K562 (cell line): ENCODE data around the gene LRRC3B. TPM values are rescaled to one million over a fixed set of nuclear protein-coding genes. Genes with fewer than 3 reads are reported as not detected.

Experiments used
- ATAC-seq: fragments of 200-7000 bp; cut with Tn5 transposase; 3 replicates; pipeline ENCODE4 v1.9.1; 2020; ENCODE audit warnings: moderate library complexity
- BruUV-seq: library from RNA; stranded (reverse); fragments of 400-500 nt; replicated peaks from 2 replicates; lab custom pipeline; 2021; lab: Mats Ljungman, UMichigan
- CTCF ChIA-PET: fragments of 300-600 bp; formaldehyde crosslinking; extraction: SDS; loops from one replicate; lab custom pipeline; 2021; ENCODE audit warnings: low intra/inter-chr PET ratio; lab: Yijun Ruan, JAX
- POLR2A ChIA-PET: fragments of 300-600, 350-650 bp; sonication (Branson Sonifier 250); formaldehyde crosslinking; extraction: SDS; loops from one replicate; lab custom pipeline; 2021; ENCODE audit warnings: antibody characterized with exemption, inconsistent platforms; lab: Yijun Ruan, JAX
- DNase-seq, 4 experiments: peaks; one replicate each; pipeline versions ENCODE4 v3.0.0 to v3.0.0-alpha.2; 2011 to 2018; ENCODE audit warnings: low spot score in 3 of 4, mixed read lengths in 3 of 4; ENCODE audit errors: extremely low read depth in 1 of 4
- FAIRE-seq: peaks from 2 replicates; lab custom pipeline; 2011; peaks lifted over from hg19 to GRCh38; lab: Jason Lieb, UNC
- H2AFZ ChIP-seq: 2 replicates; pipeline ENCODE4 v1.6.0; 2011; ENCODE audit warnings: low read depth, low read length, control low read depth, inconsistent platforms
- H3K27ac ChIP-seq: fragments of 200-600 bp; 3 replicates; pipeline ENCODE4 v1.8.0; 2011; ENCODE audit warnings: low read depth, mild to moderate bottlenecking, control low read depth, inconsistent platforms, low read length, moderate library complexity, mixed read lengths; ENCODE audit errors: extremely low read depth
- H3K27me3 ChIP-seq, 2 experiments: fragments of 300-600 bp in 1 of 2; 2 replicates in 1 of 2; 3 replicates in 1 of 2; pipeline versions ENCODE4 v1.6.0 to v1.8.0; 2011; ENCODE audit warnings: inconsistent platforms in 2 of 2, low read length in 2 of 2, mild to moderate bottlenecking in 1 of 2, mixed read lengths in 1 of 2, moderate library complexity in 1 of 2; ENCODE audit not compliant: control insufficient read depth in 2 of 2, insufficient read depth in 2 of 2
- H3K36me3 ChIP-seq: fragments of 300-600 bp; 3 replicates; pipeline ENCODE4 v1.8.0; 2011; ENCODE audit warnings: mild to moderate bottlenecking, low read length, inconsistent platforms; ENCODE audit not compliant: control insufficient read depth, insufficient read depth
- H3K4me1 ChIP-seq, 2 experiments: fragments of 200-600 bp in 1 of 2; replicated peaks in 1 of 2; 2 replicates in 1 of 2; 3 replicates in 1 of 2; pipeline versions ENCODE4 v1.5.1 to v1.8.0; 2011; ENCODE audit warnings: inconsistent platforms in 2 of 2, low read length in 2 of 2, mild to moderate bottlenecking in 1 of 2, mixed read lengths in 1 of 2, moderate library complexity in 1 of 2; ENCODE audit not compliant: control insufficient read depth in 2 of 2, insufficient read depth in 2 of 2
- H3K4me2 ChIP-seq: 2 replicates; pipeline ENCODE4 v1.6.1; 2011; ENCODE audit warnings: low read length, control low read depth, inconsistent platforms, mixed read lengths; ENCODE audit not compliant: insufficient read depth
- H3K4me3 ChIP-seq: fragments of 200-600 bp; sonication (generic), shearing (Covaris generic); 2 replicates; pipeline ENCODE4 v1.5.1; 2016; ENCODE audit warnings: control low read depth, inconsistent platforms
- H3K79me2 ChIP-seq: fragments of 200-600 bp; 3 replicates; pipeline ENCODE4 v1.8.0; 2011; ENCODE audit warnings: low read length, inconsistent platforms; ENCODE audit not compliant: control insufficient read depth, insufficient read depth
- H3K9ac ChIP-seq, 2 experiments: 2 replicates each; pipeline versions ENCODE4 v1.6.0 to v1.6.1; 2011; ENCODE audit warnings: low read depth in 2 of 2, low read length in 2 of 2, control low read depth in 1 of 2, inconsistent platforms in 1 of 2, mild to moderate bottlenecking in 1 of 2, mixed read lengths in 1 of 2; ENCODE audit not compliant: insufficient read depth in 1 of 2
- H3K9me1 ChIP-seq: one replicate; pipeline ENCODE4 v1.6.0; 2011; ENCODE audit warnings: inconsistent platforms, mild to moderate bottlenecking, low read length, moderate library complexity; ENCODE audit not compliant: control insufficient read depth, insufficient read depth
- H3K9me3 ChIP-seq: replicated peaks from 2 replicates; pipeline ENCODE4 v1.5.1; 2011; ENCODE audit warnings: low read depth, low read length, inconsistent platforms; ENCODE audit not compliant: control insufficient read depth, insufficient read depth
- H4K20me1 ChIP-seq: replicated peaks from 2 replicates; pipeline ENCODE4 v1.6.1; 2011; ENCODE audit warnings: low read length, inconsistent platforms, mixed read lengths; ENCODE audit not compliant: control insufficient read depth, insufficient read depth
- CAMTA2 ChIP-seq: fragments of 250-450 bp; sonication (Bioruptor Pico); conservative IDR thresholded peaks from 2 replicates; pipeline ENCODE4 v1.5.1; 2022
- CBFA2T2 ChIP-seq: fragments of 450-650 bp; conservative IDR thresholded peaks from 2 replicates; pipeline ENCODE4 v1.6.1; 2017; ENCODE audit warnings: mild to moderate bottlenecking
- ILF3 ChIP-seq: fragments of 450-650 bp; IDR thresholded peaks from 2 replicates; pipeline ENCODE4 v1.6.1; 2018; ENCODE audit warnings: antibody characterized with exemption, mild to moderate bottlenecking, moderate library complexity, borderline replicate concordance
- MAX ChIP-seq: sonication (generic); formaldehyde crosslinking; IDR thresholded peaks from 2 replicates; pipeline ENCODE4 v1.9.0; 2022; ENCODE audit warnings: mild to moderate bottlenecking, missing genetic modification reagents
- MTA2 ChIP-seq: fragments of 450-650 bp; IDR thresholded peaks from 2 replicates; pipeline ENCODE4 v1.6.1; 2016; ENCODE audit warnings: low read depth
- POLR2AphosphoS5 ChIP-seq: IDR thresholded peaks from 2 replicates; pipeline ENCODE4 v1.6.1; 2011; ENCODE audit warnings: mild to moderate bottlenecking, low read depth, low read length, moderate library complexity; ENCODE audit not compliant: control insufficient read depth, insufficient read depth
- POLR2H ChIP-seq: IDR thresholded peaks from 2 replicates; pipeline ENCODE4 v1.6.1; 2016; ENCODE audit warnings: missing genetic modification characterization, low read depth, mild to moderate bottlenecking, control low read depth, missing compliant biosample characterization, moderate library complexity
- SP2 ChIP-seq: IDR thresholded peaks from 2 replicates; pipeline ENCODE4 v1.6.1; 2011; ENCODE audit warnings: mild to moderate bottlenecking, low read depth, low read length, moderate library complexity; ENCODE audit not compliant: poor library complexity, severe bottlenecking; ENCODE audit errors: extremely low read depth
- TAF7 ChIP-seq: fragments of 450-650 bp; IDR thresholded peaks from 2 replicates; pipeline ENCODE4 v1.6.1; 2016; ENCODE audit warnings: missing genetic modification characterization, missing compliant biosample characterization
- TRIM24 ChIP-seq, 2 experiments: fragments of 450-650 bp; IDR thresholded peaks; 2 replicates each; pipeline ENCODE4 v1.6.1; 2016
- TSHZ1 ChIP-seq: fragments of 250-450 bp; sonication (Bioruptor Pico); IDR thresholded peaks from 2 replicates; pipeline ENCODE4 v1.4.0; 2020; ENCODE audit warnings: mild to moderate bottlenecking, moderate library complexity
- XRCC4 ChIP-seq: IDR thresholded peaks from one replicate; pipeline ENCODE4 v1.6.1; 2011; ENCODE audit not compliant: insufficient read depth, insufficient read length; ENCODE audit errors: extremely low read depth
- YBX1 ChIP-seq: fragments of 450-650 bp; IDR thresholded peaks from 2 replicates; pipeline ENCODE4 v1.7.1; 2016; ENCODE audit warnings: mild to moderate bottlenecking
- YY1 ChIP-seq, 3 experiments: IDR thresholded peaks; 2 replicates each; pipeline ENCODE4 v1.6.1; 2011; ENCODE audit warnings: low read length in 2 of 3, mild to moderate bottlenecking in 2 of 3, moderate library complexity in 2 of 3, borderline replicate concordance in 1 of 3, control low read depth in 1 of 3, low read depth in 1 of 3; ENCODE audit not compliant: insufficient read depth in 3 of 3, insufficient replicate concordance in 2 of 3, control insufficient read depth in 1 of 3, insufficient read length in 1 of 3; ENCODE audit errors: extremely low read depth in 1 of 3
- ZBTB7A ChIP-seq: IDR thresholded peaks from 2 replicates; pipeline ENCODE4 v1.6.1; 2011; ENCODE audit warnings: low read depth, mild to moderate bottlenecking, low read length, moderate library complexity, borderline replicate concordance; ENCODE audit not compliant: control insufficient read depth
- ZC3H8 ChIP-seq: fragments of 450-650 bp; IDR thresholded peaks from 2 replicates; pipeline ENCODE4 v1.6.1; 2017
- ZNF780A ChIP-seq: fragments of 250-450 bp; sonication (Bioruptor Pico); IDR thresholded peaks from 2 replicates; pipeline ENCODE4 v1.5.0; 2021; ENCODE audit warnings: mild to moderate bottlenecking
- WGBS: fragments of 100-300 bp; shearing (Covaris generic); methylation state at CpG from one replicate; pipeline ENCODE4 v1.1.6; 2016; ENCODE audit warnings: low coverage, mixed read lengths; ENCODE audit not compliant: insufficient coverage; ENCODE audit errors: missing lambda C conversion rate; 5-methylcytosine and 5-hydroxymethylcytosine counted together
- in situ Hi-C: fragments of 300-500 bp; cut with MboI; formaldehyde crosslinking; loops from 4 replicates; pipeline ENCODE4 v1.15.0; 2018; ENCODE audit warnings: inconsistent platforms, mixed read lengths
- intact Hi-C: fragments of 100-400 bp; cut with micrococcal nuclease; formaldehyde crosslinking; loops from 2 replicates; pipeline ENCODE4 v1.14.2; 2022
- polyA plus RNA-seq, 8 experiments: library from polyadenylated mRNA; depleted of rRNA in 4 of 8; stranded (reverse) in 5 of 8; unstranded in 3 of 8; fragments of >200 nt; fragmentation: Nextera tagmentation in 2 of 8; fragmentation: Illumina TruSeq in 1 of 8; extraction: Ambion mirVana in 2 of 8; extraction: Trizol in 1 of 8; gene quantifications; 2 replicates each; pipeline versions ENCODE4 v1.2.1 to v1.2.3, GENCODE V29; 2011 to 2014; ENCODE audit warnings: inconsistent platforms in 1 of 8, missing spikeins in 1 of 8
- total RNA-seq, 7 experiments: library from RNA; depleted of rRNA in 6 of 7; stranded (reverse); fragments of >200 nt in 6 of 7; fragmentation: Illumina TruSeq in 2 of 7; extraction: Trizol in 2 of 7; gene quantifications; 2 replicates each; pipeline versions ENCODE4 v1.2.1 to v1.2.3, GENCODE V29; 2011 to 2021; ENCODE audit warnings: low replicate concordance in 1 of 7

The LRRC3B gene
- total and polyA plus RNA-seq, 9 of the 15 experiments (the other 6 are each of a cell fraction or from before 2014, with no cell fraction given): under 0.01 to 0.33 TPM; not detected in 7

- no peak for FAIRE-seq
- POLR2A ChIA-PET: no interaction called here
Measured at GRCh38 chr3:26752466-26752865, 129.9 kb downstream of the LRRC3B start.

More at GRCh38 chr3:26752466-26752865, 129.9 kb downstream of the LRRC3B start:
- Histone ChIP-seq H4K20me1 (no peaks in the 10 kb centered on the region), H3K9me1 (no peaks in the 10 kb centered on the region), H3K9me3 (no peaks in the 10 kb centered on the region; the same call in none of the 2 replicates), H3K4me1 (no peaks in the 10 kb centered on the region), H2AFZ (no peak overlapping the region), H3K79me2 (no peaks in the 10 kb centered on the region)
- 0% methylated on average over 2 of the region's 2 CpGs for WGBS
- BruUV-seq: no TSS peak
- TF ChIP-seq POLR2AphosphoS5: no peak
- no peak for TF ChIP-seq ILF3
- no peak for TF ChIP-seq ZNF780A (CRISPR knock-in tag)
- TF ChIP-seq SP2: no peak
- TF ChIP-seq TRIM24 (IDR thresholded peaks at IDR 0.05): no peak
- TF ChIP-seq ZC3H8: no peak
- TF ChIP-seq MAX (CRISPR knock-in tag): no peak
- TF ChIP-seq CBFA2T2: no peak
- TF ChIP-seq TAF7: no peak
- no peak for TF ChIP-seq POLR2H (tag)
- TF ChIP-seq TSHZ1 (CRISPR knock-in tag): no peak
- no peak for TF ChIP-seq CAMTA2 (CRISPR knock-in tag)
- no peak for TF ChIP-seq YY1 (IDR thresholded peaks at IDR 0.05; ENCODE audit: borderline replicate concordance in 1 of 3, control insufficient read depth in 1 of 3, extremely low read depth in 1 of 3, insufficient read depth in 3 of 3, insufficient read length in 1 of 3, insufficient replicate concordance in 2 of 3, low read depth in 1 of 3, low read length in 2 of 3)
- TF ChIP-seq MTA2: no peak
- TF ChIP-seq ZBTB7A: no peak
- no peak for TF ChIP-seq YBX1
- TF ChIP-seq XRCC4: no peak
- TF ChIP-seq, all 486 proteins: peak for 0
- no peak overlapping the region for H3K4me2 ChIP-seq
- no peaks in the 10 kb centered on the region for H3K27me3 ChIP-seq
- no peak overlapping the region for H3K4me3 ChIP-seq
- ATAC-seq (no peak), DNase-seq (no peak)
- H3K27ac ChIP-seq: no peak overlapping the region
- CTCF ChIA-PET: no interaction called here
- in situ Hi-C loops: no loop called here
- H3K36me3 ChIP-seq: no peaks in the 10 kb centered on the region
- no peak overlapping the region for H3K9ac ChIP-seq
- intact Hi-C loops: no loop called here
